Epithelial cell of proximal tubule (primary cell): Measurements from ENCODE around the gene TTC21A. TPM values are rescaled to one million over a fixed set of nuclear protein-coding genes. Genes with fewer than 3 reads are reported as not detected.

ENCODE experiments used
- DNase-seq: peaks from one replicate; pipeline ENCODE4 v3.0.0-alpha.2; 2011; ENCODE audit warnings: low read depth
- H3K4me3 ChIP-seq: 2 replicates; pipeline ENCODE4 v1.5.1; 2011; ENCODE audit warnings: low read depth, mild to moderate bottlenecking, low read length
- CTCF ChIP-seq: conservative IDR thresholded peaks from 2 replicates; pipeline ENCODE4 v1.5.1; 2012; ENCODE audit warnings: low read depth, mild to moderate bottlenecking, low read length
- total RNA-seq: library from RNA; depleted of rRNA; stranded (reverse); fragments of >200 nt; gene quantifications from 2 replicates; pipeline ENCODE4 v1.2.3, GENCODE V29; 2015

TTC21A gene
- total RNA-seq, 1 donor from 2014 or later: 0.86 TPM

GRCh38 chr3:39146611-39147591 is 39.4 kb downstream of the TTC21A start:
- peak overlapping the region; percentile 26 for H3K4me3 ChIP-seq
- peak; percentile 83 for DNase-seq

GRCh38 chr3:39147711-39148434 is 40.4 kb downstream of the TTC21A start:
- no peak for TF ChIP-seq CTCF
- peak overlapping the region; percentile 26 for H3K4me3 ChIP-seq
- DNase-seq: no peak

More at GRCh38 chr3:39146611-39147591, 39.4 kb downstream of the TTC21A start:
- TF ChIP-seq CTCF: no peak

GRCh38 chr3:39148435-39149058 is 41.1 kb downstream of the TTC21A start:
- no peak for TF ChIP-seq CTCF
- no peak overlapping the region for H3K4me3 ChIP-seq
- no peak for DNase-seq

- no peak overlapping the region for H3K4me3 ChIP-seq
- DNase-seq: no peak
- TF ChIP-seq CTCF: no peak
Measured at GRCh38 chr3:39149059-39149455, 41.6 kb downstream of the TTC21A start.

- TF ChIP-seq CTCF: no peak
- no peak overlapping the region for H3K4me3 ChIP-seq
- DNase-seq: no peak
Measured at GRCh38 chr3:39149498-39150147, 42.1 kb downstream of the TTC21A start.

- DNase-seq: no peak
- no peak for TF ChIP-seq CTCF
- H3K4me3 ChIP-seq: peak overlapping the region; percentile 89
Measured at GRCh38 chr3:39150148-39150802, 42.8 kb downstream of the TTC21A start.
